Activated CD4-positive, alpha-beta T cell treated with anti-CD3 and anti-CD28 coated beads, Interleukin-2, amount 50 U/mL, for 4 hours (primary cell): ENCODE results near the gene CTXN1.
"Not testable (repeated sequence)": the region's sequence is repeated elsewhere in the genome, so short reads cannot be mapped to it uniquely, and the experiment has no call there.

Experiments
- DNase-seq, 2 experiments: peaks; one replicate each; pipeline ENCODE4 v3.0.0-alpha.2; 2020

Gene CTXN1

GRCh38 chr19:7897292-7897691 is 28.6 kb downstream of the CTXN1 start:
- DNase-seq, result no peak

- DNase-seq, result no peak
These were observed 30.4 kb downstream of the CTXN1 start for GRCh38 chr19:7895565-7895964.

- DNase-seq, result no peak
These were observed 31.2 kb downstream of the CTXN1 start for GRCh38 chr19:7894612-7895309.

GRCh38 chr19:7893362-7894101 is 32.4 kb downstream of the CTXN1 start:
- not testable (repeated sequence) for DNase-seq

GRCh38 chr19:7888826-7889217 is 37.1 kb downstream of the CTXN1 start:
- no peak for DNase-seq

GRCh38 chr19:7888145-7888825 is 37.6 kb downstream of the CTXN1 start, which contains the start of gene LRRC8E:
Gene LRRC8E (plus strand): TSS chr19:7888510. CDS start chr19:7895604, 7,094 bp downstream.
- peak in 1 of 2 experiments; percentile 27 for DNase-seq

GRCh38 chr19:7887408-7888144 is 38.4 kb downstream of the CTXN1 start:
- no peak for DNase-seq

- no peak for DNase-seq
These were observed 40.1 kb downstream of the CTXN1 start for GRCh38 chr19:7885818-7886217.

- no peak for DNase-seq
These were observed 42.0 kb downstream of the CTXN1 start for GRCh38 chr19:7883796-7884570.

GRCh38 chr19:7883105-7883504 is 42.8 kb downstream of the CTXN1 start:
- DNase-seq, result no peak

GRCh38 chr19:7881910-7882309 is 44.0 kb downstream of the CTXN1 start:
- DNase-seq, result no peak

GRCh38 chr19:7879836-7880235 is 46.1 kb downstream of the CTXN1 start:
- DNase-seq, result no peak

- DNase-seq, result no peak
These were observed 46.7 kb downstream of the CTXN1 start for GRCh38 chr19:7879111-7879807.

GRCh38 chr19:7877249-7877836 is 48.6 kb downstream of the CTXN1 start:
- DNase-seq, result no peak

- no peak for DNase-seq
These were observed 51.0 kb downstream of the CTXN1 start for GRCh38 chr19:7874897-7875273.
